ENCODE measurements around the gene PPP1R13B.

DNA sequence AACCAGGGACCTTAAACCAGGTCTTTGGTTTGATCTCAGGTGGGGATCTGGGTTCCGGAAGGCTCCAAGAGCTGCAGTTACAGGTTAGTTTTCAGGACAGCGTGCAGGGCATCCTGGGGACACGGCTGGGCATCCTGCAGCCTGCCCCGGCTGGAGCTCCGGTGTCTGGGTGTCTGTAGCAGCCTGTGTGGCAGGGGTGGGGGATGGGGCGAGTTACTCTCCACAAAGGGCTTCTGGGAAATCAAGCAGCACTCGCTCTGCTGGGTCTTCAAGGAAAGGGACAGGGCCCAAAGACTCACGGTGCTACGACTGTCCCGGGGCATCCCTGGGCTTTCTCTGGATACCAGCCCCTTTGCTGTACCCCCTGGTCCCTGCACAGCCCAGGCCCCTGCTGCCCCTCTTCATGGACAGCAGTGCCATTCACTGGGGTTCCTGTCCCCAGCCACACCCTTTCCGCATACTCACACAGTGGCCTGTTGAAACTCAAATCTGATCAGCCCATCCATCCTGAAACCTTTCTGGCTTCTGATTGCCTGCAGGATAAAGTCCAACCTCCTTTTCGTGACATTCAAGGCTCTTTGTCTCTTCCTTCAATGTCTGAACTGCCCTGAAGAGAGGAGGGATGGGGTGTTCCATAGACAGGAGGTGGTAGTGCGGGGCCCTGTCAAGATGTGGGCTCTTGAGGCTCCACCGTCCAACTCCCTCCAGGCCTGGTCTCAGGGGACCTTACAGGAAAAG is 22.2 kb upstream of the PPP1R13B start:
- no peak for TF ChIP-seq CTCF (IDR thresholded peaks at IDR 0.05; ENCODE audit: low read depth, low read length)
- no peak for TF ChIP-seq EZH2phosphoT487 (IDR thresholded peaks at IDR 0.05; ENCODE audit: low read depth)

Data from OCI-LY3 (cell line).